A549 (cell line): Measurements from ENCODE around the gene USP46. TPM values are rescaled to one million over a fixed set of nuclear protein-coding genes. Genes with fewer than 3 reads are reported as not detected.

Experiments
- ATAC-seq, 2 experiments: fragments of 200-7000 bp in 1 of 2; fragments of >200 bp in 1 of 2; cut with Nextera tagmentation in 1 of 2; cut with Tn5 transposase in 1 of 2; 3 replicates each; pipeline versions ENCODE4 v1.8.0 to v1.9.1; 2018 to 2020; ENCODE audit warnings: mild to moderate bottlenecking in 1 of 2, moderate library complexity in 1 of 2
- CTCF ChIA-PET: fragments of 300-600 bp; sonication (Branson Sonifier 250); formaldehyde crosslinking; extraction: SDS; loops from one replicate; lab custom pipeline; 2021; ENCODE audit warnings: antibody characterized with exemption, inconsistent platforms; lab: Yijun Ruan, JAX
- POLR2A ChIA-PET: fragments of 350-600 bp; formaldehyde crosslinking; extraction: SDS; loops from one replicate; lab custom pipeline; 2021; ENCODE audit warnings: antibody characterized with exemption, inconsistent platforms; lab: Yijun Ruan, JAX
- DNase-seq, 2 experiments: peaks; one replicate each; pipeline versions ENCODE4 v3.0.0 to v3.0.0-alpha.2; 2011 to 2016; ENCODE audit warnings: low read depth in 1 of 2, low spot score in 1 of 2
- FAIRE-seq: peaks from 2 replicates; lab custom pipeline; 2011; peaks lifted over from hg19 to GRCh38; lab: Jason Lieb, UNC
- H3K27ac ChIP-seq, 2 experiments: fragments of >200 bp; sonication (Bioruptor Twin); formaldehyde crosslinking; 3 replicates each; pipeline ENCODE4 v1.5.1; 2016 to 2017
- H3K4me1 ChIP-seq: fragments of >200 bp; sonication (Bioruptor Twin); formaldehyde crosslinking; 3 replicates; pipeline ENCODE4 v1.6.1; 2016
- H3K4me2 ChIP-seq: fragments of >200 bp; sonication (Bioruptor Twin); formaldehyde crosslinking; 3 replicates; pipeline ENCODE4 v1.6.1; 2016
- H3K4me3 ChIP-seq: fragments of >200 bp; sonication (Bioruptor Twin); formaldehyde crosslinking; 3 replicates; pipeline ENCODE4 v1.5.1; 2016
- H3K9me3 ChIP-seq: fragments of >200 bp; sonication (Bioruptor Twin); formaldehyde crosslinking; 3 replicates; pipeline ENCODE4 v1.6.1; 2016
- CHD4 ChIP-seq: fragments of 200-600 bp; sonication (generic); IDR thresholded peaks from 2 replicates; pipeline ENCODE4 v1.6.1; 2016; ENCODE audit warnings: antibody characterized with exemption, mild to moderate bottlenecking, borderline replicate concordance
- EHMT2 ChIP-seq: fragments of 200-600 bp; sonication (generic); IDR thresholded peaks from 2 replicates; pipeline ENCODE4 v1.6.1; 2016; ENCODE audit warnings: antibody characterized with exemption, low read depth, mild to moderate bottlenecking, moderate library complexity
- FOSL2 ChIP-seq, 2 experiments: fragments of 450-650 bp in 1 of 2; fragments of >200 bp in 1 of 2; sonication (Bioruptor Twin) in 1 of 2; formaldehyde crosslinking; IDR thresholded peaks; 2 replicates each; pipeline versions ENCODE4 v1.5.0 to v1.6.1; 2016 to 2020; ENCODE audit warnings: mild to moderate bottlenecking in 1 of 2, moderate library complexity in 1 of 2
- NPAS2 ChIP-seq: fragments of 250-450 bp; sonication (Bioruptor Pico); IDR thresholded peaks from 2 replicates; pipeline ENCODE4 v1.8.0; 2022; ENCODE audit warnings: mild to moderate bottlenecking, moderate library complexity, borderline replicate concordance
- PHF8 ChIP-seq: fragments of 200-600 bp; sonication (generic); IDR thresholded peaks from 2 replicates; pipeline ENCODE4 v1.6.1; 2016; ENCODE audit warnings: low read depth, mild to moderate bottlenecking, antibody characterized with exemption, moderate library complexity, borderline replicate concordance
- POLR2AphosphoS2 ChIP-seq: conservative IDR thresholded peaks from 2 replicates; pipeline ENCODE4 v1.6.1; 2012; ENCODE audit warnings: low read length, improper control_type of control experiment, inconsistent platforms
- RAD21 ChIP-seq, 2 experiments: fragments of >200 bp in 1 of 2; sonication (Bioruptor Twin) in 1 of 2; formaldehyde crosslinking in 1 of 2; IDR thresholded peaks in 1 of 2; conservative IDR thresholded peaks in 1 of 2; 2 replicates in 1 of 2; 3 replicates in 1 of 2; pipeline ENCODE4 v1.6.1; 2012 to 2018; ENCODE audit warnings: inconsistent platforms in 1 of 2
- RARB ChIP-seq: fragments of 250-450 bp; sonication (Bioruptor Pico); IDR thresholded peaks from 2 replicates; pipeline ENCODE4 v1.8.0; 2021; ENCODE audit warnings: mild to moderate bottlenecking, moderate library complexity
- SREBF2 ChIP-seq: fragments of 450-650 bp; IDR thresholded peaks from 2 replicates; pipeline ENCODE4 v1.6.1; 2014; ENCODE audit warnings: mild to moderate bottlenecking, moderate library complexity
- TFCP2L1 ChIP-seq: fragments of 250-450 bp; sonication (Bioruptor Pico); IDR thresholded peaks from 2 replicates; pipeline ENCODE4 v1.5.0; 2021; ENCODE audit warnings: mild to moderate bottlenecking
- ZC3H11A ChIP-seq: fragments of 450-650 bp; IDR thresholded peaks from 2 replicates; pipeline ENCODE4 v1.6.1; 2014; ENCODE audit warnings: antibody characterized with exemption, mild to moderate bottlenecking
- WGBS: methylation state at CpG from one replicate; pipeline ENCODE4 v1.1.6; 2017; ENCODE audit errors: missing lambda C conversion rate; 5-methylcytosine and 5-hydroxymethylcytosine counted together
- polyA plus RNA-seq, 4 experiments: library from polyadenylated mRNA; depleted of rRNA in 3 of 4; stranded (reverse); fragments of >200 nt; fragmentation: RNase III in 1 of 4; extraction: RNeasy Plus Mini Kit Qiagen cat#74134 plus additional on column Dnase treatment in 1 of 4; gene quantifications; 2 replicates in 3 of 4; 3 replicates in 1 of 4; pipeline ENCODE4 v1.2.3, GENCODE V29; 2011 to 2017
- TF ChIP-seq, protein P1 (sequence below): IDR thresholded peaks from 2 replicates; pipeline ENCODE4 v1.6.1; 2012
- TF ChIP-seq, protein P2 (sequence below): fragments of 450-650 bp; IDR thresholded peaks from 2 replicates; pipeline ENCODE4 v1.6.1; 2014; ENCODE audit warnings: antibody characterized with exemption
- TF ChIP-seq, protein P3 (sequence below): fragments of 150-350 bp; IDR thresholded peaks from 2 replicates; pipeline ENCODE4 v1.6.1; 2014; ENCODE audit warnings: low read depth, mild to moderate bottlenecking, low read length
- TF ChIP-seq, protein P4 (sequence below): fragments of >200 bp; sonication (Bioruptor Twin); formaldehyde crosslinking; IDR thresholded peaks from 3 replicates; pipeline ENCODE4 v1.5.1; 2016
- TF ChIP-seq, protein P5 (sequence below): fragments of 200-600 bp; sonication (generic); IDR thresholded peaks from 2 replicates; pipeline ENCODE4 v1.6.1; 2016; ENCODE audit warnings: antibody characterized with exemption, mild to moderate bottlenecking, moderate library complexity
- TF ChIP-seq, protein P6 (sequence below): fragments of >200 bp; sonication (Bioruptor Twin); formaldehyde crosslinking; IDR thresholded peaks from 3 replicates; pipeline ENCODE4 v1.6.1; 2016

USP46 gene
- polyA plus RNA-seq, 2 of the 4 experiments (the other 2 are of a cell fraction) = 5.6 to 15.9 TPM

DNA sequence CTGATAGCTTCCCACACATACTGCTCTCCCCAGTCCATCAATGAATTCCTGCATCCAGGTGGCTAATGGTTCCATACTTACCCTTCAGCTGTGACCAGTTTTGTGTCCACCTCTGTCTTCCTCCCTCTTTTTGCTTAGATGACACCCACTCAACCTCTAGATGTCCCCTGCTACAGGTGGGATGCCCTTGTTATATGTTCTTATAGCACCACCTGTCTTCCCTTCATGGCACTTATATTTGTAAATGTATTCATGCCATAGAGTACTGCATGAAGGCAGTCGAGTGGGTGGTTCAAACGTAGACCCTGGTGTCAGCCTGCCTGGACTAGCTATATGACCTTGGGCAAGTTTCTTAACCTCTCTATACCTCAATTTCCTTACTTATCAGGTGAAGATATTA lies 6.5 kb upstream of the USP46 start:
- ATAC-seq = peak; percentile 59 to 69; a peak in 3 of 6 replicates
- POLR2A ChIA-PET = no interaction called here
- no peak overlapping the region for H3K4me3 ChIP-seq
- peak in 1 of 2 experiments; percentile 7 for DNase-seq
- no peak overlapping the region for H3K4me2 ChIP-seq
- H3K27ac ChIP-seq = no peak overlapping the region
- H3K4me1 ChIP-seq = no peaks in the 10 kb centered on the region
- H3K9me3 ChIP-seq = no peaks in the 10 kb centered on the region
- CTCF ChIA-PET = interaction anchor here (0.6 to 1.3 kb wide), 5 partner anchors 10 to 288 kb away, joined by 3 to 4 read pairs (median 3); no protein-coding TSS in a partner anchor
- no peak for FAIRE-seq
- WGBS = 11% methylated on average over 2 of the region's 2 CpGs
- TF ChIP-seq, protein P1, sequence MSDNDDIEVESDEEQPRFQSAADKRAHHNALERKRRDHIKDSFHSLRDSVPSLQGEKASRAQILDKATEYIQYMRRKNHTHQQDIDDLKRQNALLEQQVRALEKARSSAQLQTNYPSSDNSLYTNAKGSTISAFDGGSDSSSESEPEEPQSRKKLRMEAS = no peak
- TF ChIP-seq RAD21 (conservative IDR thresholded peaks at IDR 0.05 in 1 of 2, IDR thresholded peaks at IDR 0.05 in 1 of 2) = peak; percentile 28 to 40; a peak in 3 of 5 replicates

DNA sequence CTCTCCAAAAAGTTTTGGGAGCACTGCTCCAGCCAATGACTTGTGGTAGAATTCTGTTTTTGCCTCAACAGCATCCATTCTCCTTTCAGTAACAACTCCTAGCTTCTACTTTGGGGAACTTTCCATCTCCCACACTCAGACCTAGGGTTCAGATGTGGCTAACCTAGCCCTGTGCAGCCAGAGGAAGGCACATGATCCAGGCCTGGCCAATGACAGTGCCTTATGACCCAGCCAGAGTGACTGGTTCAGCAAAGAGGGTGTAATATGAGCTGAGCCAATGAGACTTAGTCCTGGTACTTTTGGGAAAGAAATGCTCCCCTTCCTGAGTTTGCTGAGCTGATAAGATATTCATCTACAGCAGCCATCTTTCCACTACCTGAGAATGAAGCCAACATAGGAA lies 5.4 kb upstream of the USP46 start:
- no peaks in the 10 kb centered on the region for H3K9me3 ChIP-seq
- ATAC-seq = no peak
- no peak for TF ChIP-seq PHF8
- TF ChIP-seq, protein P2, sequence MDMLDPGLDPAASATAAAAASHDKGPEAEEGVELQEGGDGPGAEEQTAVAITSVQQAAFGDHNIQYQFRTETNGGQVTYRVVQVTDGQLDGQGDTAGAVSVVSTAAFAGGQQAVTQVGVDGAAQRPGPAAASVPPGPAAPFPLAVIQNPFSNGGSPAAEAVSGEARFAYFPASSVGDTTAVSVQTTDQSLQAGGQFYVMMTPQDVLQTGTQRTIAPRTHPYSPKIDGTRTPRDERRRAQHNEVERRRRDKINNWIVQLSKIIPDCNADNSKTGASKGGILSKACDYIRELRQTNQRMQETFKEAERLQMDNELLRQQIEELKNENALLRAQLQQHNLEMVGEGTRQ = no peak
- TF ChIP-seq, protein P3, sequence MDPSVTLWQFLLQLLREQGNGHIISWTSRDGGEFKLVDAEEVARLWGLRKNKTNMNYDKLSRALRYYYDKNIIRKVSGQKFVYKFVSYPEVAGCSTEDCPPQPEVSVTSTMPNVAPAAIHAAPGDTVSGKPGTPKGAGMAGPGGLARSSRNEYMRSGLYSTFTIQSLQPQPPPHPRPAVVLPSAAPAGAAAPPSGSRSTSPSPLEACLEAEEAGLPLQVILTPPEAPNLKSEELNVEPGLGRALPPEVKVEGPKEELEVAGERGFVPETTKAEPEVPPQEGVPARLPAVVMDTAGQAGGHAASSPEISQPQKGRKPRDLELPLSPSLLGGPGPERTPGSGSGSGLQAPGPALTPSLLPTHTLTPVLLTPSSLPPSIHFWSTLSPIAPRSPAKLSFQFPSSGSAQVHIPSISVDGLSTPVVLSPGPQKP = no peak
- TF ChIP-seq, all 56 proteins: peak for 0
- no peaks in the 10 kb centered on the region for H3K4me1 ChIP-seq
- CTCF ChIA-PET = interaction anchor here (1.3 kb wide), 2 partner anchors 77 to 287 kb away, joined by 3 to 4 read pairs; no protein-coding TSS in a partner anchor
- no peak overlapping the region for H3K27ac ChIP-seq
- no peak overlapping the region for H3K4me3 ChIP-seq
- DNase-seq (no peak), FAIRE-seq (no peak)
- POLR2A ChIA-PET = no interaction called here
- no peak overlapping the region for H3K4me2 ChIP-seq

DNA sequence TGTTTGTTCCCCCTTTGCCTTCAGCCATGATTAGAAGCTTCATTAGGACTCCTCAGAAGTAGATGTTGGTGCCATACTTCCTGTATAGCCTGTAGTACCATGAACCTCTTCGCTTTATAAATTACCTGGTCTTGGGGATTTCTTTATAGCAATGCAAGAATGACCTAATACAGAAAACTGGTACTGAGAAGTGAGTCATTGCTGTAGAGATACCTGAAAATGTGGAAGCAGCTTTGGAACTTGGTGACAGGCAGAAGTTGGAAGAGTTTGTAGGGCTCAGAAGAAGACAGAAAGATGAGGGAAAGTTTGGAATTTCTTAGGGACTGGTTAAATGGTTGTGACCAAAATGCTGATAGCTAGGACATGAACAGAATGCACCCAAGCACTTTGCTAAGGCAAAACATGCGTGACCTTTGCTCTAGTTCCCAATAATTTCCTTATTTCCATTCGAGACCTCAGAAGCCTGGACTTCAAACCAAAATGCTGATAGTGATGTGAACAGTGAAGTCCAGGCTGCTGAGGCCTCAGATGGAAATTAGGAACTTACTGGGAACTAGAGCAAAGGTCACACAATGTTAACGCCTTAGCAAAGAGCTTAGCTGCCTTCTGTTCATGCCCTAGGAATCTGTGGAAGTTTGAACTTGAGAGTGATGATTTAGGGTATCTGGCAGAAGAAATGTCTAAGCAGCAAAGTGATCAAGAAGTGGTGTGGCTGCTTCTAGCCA lies 3.0 kb upstream of the USP46 start:
- no peak overlapping the region for H3K27ac ChIP-seq
- peaks cover 5% of the 10 kb centered on the region; the same call in 1 of the 3 replicates for H3K4me1 ChIP-seq
- POLR2A ChIA-PET = no interaction called here
- WGBS = 92% methylated on average over 4 of the region's 4 CpGs
- no peak for TF ChIP-seq FOSL2 (IDR thresholded peaks at IDR 0.05)
- TF ChIP-seq FOSL2 (CRISPR knock-in tag; IDR thresholded peaks at IDR 0.05) = no peak
- no peak for DNase-seq
- CTCF ChIA-PET = interaction anchor here (0.5 to 1.5 kb wide), 3 partner anchors 117 to 829 kb away, joined by 3 to 5 read pairs (median 3); no protein-coding TSS in a partner anchor
- no peak for FAIRE-seq
- H3K9me3 ChIP-seq = no peaks in the 10 kb centered on the region
- no peak overlapping the region for H3K4me3 ChIP-seq
- ATAC-seq = no peak
- no peak overlapping the region for H3K4me2 ChIP-seq

DNA sequence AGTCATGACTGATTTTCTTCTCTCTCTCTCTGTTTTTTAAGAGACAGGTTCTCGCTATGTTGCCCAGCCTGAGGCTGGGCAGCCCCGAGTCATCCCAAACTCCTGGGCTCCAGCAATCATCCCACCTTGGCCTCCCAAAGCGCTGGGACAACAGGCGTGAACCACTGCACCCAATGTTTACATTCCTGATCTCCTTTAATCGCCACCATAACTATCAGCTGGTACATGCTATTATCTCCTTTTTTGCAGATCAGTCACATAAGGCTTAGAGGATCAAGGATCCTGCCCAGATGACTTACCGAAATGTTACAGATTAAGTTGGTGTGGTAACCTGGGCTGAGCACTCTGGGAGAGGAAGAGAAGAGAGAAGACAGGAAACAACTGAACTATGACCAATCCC lies 1.5 kb upstream of the USP46 start:
- WGBS = 90% methylated on average over 6 of the region's 6 CpGs
- no peak for DNase-seq
- Histone ChIP-seq H3K27ac (no peak overlapping the region), H3K4me3 (no peak overlapping the region), H3K4me1 (peaks cover 5% of the 10 kb centered on the region; the same call in 1 of the 3 replicates), H3K4me2 (peak overlapping the region; percentile 89; the same call in 1 of the 3 replicates), H3K9me3 (no peaks in the 10 kb centered on the region)
- ChIA-PET CTCF (interaction anchor here (1.5 kb wide), 2 partner anchors 10 to 204 kb away, joined by 3 read pairs; no protein-coding TSS in a partner anchor), POLR2A (no interaction called here)
- ATAC-seq = no peak
- FAIRE-seq = no peak
- TF ChIP-seq POLR2AphosphoS2 (no peak), ZC3H11A (no peak), TFCP2L1 (CRISPR knock-in tag) (no peak), CHD4 (no peak), NPAS2 (CRISPR knock-in tag) (no peak), EHMT2 (no peak), FOSL2 (IDR thresholded peaks at IDR 0.05) (no peak), FOSL2 (CRISPR knock-in tag; IDR thresholded peaks at IDR 0.05) (no peak), RARB (CRISPR knock-in tag) (no peak), SREBF2 (no peak)
- TF ChIP-seq, protein P4, sequence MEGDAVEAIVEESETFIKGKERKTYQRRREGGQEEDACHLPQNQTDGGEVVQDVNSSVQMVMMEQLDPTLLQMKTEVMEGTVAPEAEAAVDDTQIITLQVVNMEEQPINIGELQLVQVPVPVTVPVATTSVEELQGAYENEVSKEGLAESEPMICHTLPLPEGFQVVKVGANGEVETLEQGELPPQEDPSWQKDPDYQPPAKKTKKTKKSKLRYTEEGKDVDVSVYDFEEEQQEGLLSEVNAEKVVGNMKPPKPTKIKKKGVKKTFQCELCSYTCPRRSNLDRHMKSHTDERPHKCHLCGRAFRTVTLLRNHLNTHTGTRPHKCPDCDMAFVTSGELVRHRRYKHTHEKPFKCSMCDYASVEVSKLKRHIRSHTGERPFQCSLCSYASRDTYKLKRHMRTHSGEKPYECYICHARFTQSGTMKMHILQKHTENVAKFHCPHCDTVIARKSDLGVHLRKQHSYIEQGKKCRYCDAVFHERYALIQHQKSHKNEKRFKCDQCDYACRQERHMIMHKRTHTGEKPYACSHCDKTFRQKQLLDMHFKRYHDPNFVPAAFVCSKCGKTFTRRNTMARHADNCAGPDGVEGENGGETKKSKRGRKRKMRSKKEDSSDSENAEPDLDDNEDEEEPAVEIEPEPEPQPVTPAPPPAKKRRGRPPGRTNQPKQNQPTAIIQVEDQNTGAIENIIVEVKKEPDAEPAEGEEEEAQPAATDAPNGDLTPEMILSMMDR = no peak
- TF ChIP-seq, protein P5, sequence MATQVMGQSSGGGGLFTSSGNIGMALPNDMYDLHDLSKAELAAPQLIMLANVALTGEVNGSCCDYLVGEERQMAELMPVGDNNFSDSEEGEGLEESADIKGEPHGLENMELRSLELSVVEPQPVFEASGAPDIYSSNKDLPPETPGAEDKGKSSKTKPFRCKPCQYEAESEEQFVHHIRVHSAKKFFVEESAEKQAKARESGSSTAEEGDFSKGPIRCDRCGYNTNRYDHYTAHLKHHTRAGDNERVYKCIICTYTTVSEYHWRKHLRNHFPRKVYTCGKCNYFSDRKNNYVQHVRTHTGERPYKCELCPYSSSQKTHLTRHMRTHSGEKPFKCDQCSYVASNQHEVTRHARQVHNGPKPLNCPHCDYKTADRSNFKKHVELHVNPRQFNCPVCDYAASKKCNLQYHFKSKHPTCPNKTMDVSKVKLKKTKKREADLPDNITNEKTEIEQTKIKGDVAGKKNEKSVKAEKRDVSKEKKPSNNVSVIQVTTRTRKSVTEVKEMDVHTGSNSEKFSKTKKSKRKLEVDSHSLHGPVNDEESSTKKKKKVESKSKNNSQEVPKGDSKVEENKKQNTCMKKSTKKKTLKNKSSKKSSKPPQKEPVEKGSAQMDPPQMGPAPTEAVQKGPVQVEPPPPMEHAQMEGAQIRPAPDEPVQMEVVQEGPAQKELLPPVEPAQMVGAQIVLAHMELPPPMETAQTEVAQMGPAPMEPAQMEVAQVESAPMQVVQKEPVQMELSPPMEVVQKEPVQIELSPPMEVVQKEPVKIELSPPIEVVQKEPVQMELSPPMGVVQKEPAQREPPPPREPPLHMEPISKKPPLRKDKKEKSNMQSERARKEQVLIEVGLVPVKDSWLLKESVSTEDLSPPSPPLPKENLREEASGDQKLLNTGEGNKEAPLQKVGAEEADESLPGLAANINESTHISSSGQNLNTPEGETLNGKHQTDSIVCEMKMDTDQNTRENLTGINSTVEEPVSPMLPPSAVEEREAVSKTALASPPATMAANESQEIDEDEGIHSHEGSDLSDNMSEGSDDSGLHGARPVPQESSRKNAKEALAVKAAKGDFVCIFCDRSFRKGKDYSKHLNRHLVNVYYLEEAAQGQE = no peak
- TF ChIP-seq, protein P6, sequence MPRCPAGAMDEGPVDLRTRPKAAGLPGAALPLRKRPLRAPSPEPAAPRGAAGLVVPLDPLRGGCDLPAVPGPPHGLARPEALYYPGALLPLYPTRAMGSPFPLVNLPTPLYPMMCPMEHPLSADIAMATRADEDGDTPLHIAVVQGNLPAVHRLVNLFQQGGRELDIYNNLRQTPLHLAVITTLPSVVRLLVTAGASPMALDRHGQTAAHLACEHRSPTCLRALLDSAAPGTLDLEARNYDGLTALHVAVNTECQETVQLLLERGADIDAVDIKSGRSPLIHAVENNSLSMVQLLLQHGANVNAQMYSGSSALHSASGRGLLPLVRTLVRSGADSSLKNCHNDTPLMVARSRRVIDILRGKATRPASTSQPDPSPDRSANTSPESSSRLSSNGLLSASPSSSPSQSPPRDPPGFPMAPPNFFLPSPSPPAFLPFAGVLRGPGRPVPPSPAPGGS = no peak
